NAMALWA (cell line): Measurements from ENCODE around the gene GRHL1.
"Not testable (repeated sequence)": the region's sequence is repeated elsewhere in the genome, so short reads cannot be mapped to it uniquely, and the experiment has no call there.

Source experiments
- DNase-seq: peaks from one replicate; pipeline ENCODE4 v3.0.0-alpha.2; 2015; ENCODE audit warnings: low spot score

Gene GRHL1

DNA sequence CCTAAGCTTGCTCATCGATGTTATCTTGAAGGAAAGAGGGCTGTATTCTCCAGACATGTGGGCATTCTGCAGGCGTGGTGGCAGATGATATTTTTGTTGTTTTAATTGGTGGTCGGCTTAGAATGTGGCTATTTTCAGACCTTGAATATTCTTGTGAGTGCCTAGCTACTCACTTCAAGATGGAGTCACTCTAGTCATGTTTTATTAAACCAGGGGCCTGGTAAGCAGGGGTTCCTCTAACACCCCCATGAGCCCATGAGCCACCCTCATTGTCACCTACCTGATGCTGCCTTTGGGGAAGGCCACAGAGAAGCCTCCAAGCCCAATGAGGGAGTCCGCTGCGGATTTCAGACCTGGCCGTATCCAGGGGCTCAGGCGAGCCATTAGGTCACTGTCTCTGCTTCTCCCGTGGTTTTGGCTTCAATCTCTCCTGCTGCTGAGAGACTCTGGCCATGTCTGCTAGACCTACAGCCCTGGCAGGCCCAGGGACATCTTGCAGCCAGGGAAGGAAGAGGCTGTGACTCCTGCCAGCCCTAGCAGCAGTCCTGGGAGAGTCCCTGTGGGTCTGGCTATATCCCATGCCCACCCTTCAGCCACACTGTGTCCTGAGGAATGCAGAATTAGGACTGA is 75.6 kb downstream of the GRHL1 start:
- no peak for DNase-seq

DNA sequence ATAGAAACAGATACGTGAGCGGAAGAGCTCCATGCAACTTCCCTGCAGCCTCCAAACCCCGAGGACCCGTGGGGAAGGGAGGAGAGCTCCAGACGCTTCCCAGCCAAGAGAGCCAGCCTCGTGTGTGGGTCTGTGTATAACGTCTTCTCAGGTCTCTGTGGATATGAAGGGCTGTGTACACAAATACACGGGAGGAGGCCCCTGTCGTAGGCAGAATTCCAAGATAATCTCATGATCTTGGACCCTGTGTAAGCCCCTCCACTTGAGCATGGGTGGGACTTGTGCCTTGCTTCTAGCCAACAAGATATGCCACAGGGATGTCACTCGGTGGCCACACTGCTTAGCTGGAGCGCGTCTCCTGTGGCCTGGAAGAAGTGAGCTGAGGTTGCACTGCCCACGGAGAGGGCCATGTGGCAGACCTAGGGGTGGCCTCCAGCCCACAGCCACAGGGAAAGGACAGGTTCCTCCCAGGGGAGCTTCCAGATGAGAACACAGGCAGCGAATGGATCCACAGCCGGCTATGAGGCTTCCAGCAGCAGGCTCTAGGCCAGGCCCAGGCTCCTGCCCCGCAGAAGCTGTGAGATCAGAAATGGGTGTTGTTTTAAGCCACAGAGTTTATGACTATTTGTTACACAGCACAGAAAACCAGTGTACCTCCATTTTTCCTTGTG is 76.3 kb downstream of the GRHL1 start:
- no peak for DNase-seq

DNA sequence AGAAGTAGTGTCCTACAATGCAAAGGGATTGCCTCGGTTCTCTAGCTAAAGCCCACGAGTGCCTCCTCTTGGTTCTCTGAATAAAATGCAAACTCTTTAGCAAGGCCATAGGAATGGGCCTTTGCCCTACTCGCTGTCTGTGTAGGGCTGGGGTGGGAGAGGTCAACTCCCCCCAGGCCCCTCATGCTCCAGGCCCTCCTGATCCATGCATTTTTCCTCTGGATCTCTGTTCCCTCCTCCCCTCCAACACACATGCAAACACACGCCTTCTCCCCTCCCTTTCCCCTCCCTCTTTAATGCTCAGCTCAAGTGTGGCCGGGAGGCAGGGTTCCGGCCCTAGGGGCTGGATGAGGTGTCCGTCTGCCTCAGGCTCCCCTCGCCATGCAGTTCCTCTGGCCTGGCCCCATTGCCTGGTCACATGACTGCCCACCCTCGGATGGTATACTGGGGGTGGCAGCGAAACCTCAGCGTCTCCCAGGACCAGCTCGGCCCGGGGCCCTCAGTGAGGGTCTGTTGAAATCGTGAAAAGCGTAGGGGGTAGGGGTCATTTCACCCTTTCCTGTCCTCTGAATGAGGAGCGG is 77.0 kb downstream of the GRHL1 start:
- DNase-seq: peak; percentile 31

DNA sequence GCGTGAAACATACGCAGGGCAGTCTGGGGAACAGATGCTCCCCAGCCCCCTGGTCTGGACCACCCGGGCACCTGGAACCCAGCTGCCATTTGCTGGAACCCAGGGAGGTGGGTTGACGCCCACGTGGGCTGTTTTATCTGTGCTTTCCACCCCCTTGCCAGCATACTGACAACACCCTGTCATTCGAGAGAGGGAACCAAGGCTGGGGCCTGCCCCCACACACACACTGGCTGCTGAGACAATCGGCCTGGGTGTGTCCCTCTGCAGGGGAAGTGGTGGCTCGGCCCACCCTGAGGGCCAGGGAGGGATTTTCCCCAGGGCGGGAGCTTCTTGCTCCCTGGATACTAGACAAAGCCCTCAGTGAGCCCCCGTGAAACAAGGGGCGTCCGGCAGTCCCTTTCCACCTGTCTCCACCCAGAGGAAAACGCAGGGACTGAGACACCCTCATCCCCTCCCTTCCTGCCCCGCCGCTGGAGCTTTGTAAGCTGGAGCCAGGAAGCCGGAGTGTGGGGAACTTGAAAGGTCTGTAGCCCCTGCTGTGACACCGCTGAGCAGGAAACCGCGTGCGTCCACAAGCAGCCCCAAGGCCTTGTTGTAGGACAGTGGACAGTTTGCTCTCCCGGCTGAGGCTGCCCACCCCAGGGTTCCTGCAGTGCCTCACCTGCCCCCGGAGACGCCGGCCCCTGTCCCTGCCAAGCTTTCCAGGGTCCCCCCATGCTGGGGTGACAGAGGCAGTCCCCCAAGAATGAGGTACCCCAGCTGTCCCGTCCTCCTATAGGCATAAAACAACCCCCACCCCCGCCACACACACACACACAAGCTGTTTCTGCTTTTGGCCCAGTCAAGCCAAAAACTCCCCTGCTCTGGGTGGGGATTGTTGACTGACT is 77.7 kb downstream of the GRHL1 start:
- DNase-seq: no peak

DNA sequence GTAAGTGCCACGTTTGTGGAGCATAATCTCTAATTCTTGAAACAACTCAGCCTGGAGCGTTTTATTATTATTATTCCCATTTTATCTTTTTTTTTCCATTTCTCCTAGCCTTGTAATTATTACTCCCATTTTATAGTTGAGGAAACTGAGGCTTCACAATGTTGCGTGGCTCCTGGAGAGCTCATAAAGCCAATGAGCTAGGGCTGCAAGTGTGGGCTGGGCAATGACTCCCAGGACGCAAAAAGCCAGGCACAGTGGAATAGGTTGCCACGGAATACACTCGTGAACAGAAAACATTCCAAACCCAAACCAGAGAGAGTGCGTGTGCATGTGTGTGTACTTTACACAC is 78.4 kb downstream of the GRHL1 start:
- DNase-seq: no peak

DNA sequence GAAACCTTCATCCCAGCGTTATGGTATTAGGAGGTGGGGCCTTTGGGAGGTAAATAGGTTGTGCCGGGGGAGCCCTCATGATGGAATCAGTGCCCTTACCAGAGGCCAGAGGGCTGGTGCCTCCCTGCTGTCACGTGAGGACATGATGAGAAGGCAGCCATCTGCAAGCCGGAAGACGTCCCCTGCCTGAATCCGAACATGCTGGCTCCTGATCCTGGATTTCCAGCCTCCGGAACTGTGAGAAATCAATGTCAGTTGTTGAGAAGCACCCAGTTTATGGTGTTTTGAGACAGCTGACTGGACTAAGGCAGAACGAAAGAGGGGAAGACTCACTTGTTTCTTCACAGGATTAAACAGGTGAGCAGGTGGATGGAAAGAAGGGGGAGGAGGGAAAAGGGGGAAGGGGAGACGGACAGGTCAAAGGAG is 78.8 kb downstream of the GRHL1 start:
- DNase-seq: no peak

DNA sequence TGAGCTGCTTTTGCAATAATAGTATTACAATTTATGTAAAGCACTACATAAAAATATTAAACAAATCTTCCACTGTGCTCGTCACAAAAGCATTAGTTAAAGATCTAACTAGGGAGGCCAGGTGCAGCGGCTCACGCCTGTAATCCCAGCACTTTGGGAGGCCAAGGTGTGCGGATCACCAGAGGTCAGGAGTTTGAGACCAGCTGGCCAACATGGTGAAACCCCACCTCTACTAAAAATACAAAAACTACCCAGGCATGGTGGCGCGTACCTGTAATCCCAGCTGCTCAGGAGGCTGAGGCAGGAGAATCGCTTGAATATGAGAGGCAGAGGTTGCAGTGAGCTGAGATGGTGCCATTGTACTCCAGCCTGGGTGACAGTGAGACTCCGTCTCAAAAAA is 79.3 kb downstream of the GRHL1 start:
- not testable (repeated sequence) for DNase-seq

DNA sequence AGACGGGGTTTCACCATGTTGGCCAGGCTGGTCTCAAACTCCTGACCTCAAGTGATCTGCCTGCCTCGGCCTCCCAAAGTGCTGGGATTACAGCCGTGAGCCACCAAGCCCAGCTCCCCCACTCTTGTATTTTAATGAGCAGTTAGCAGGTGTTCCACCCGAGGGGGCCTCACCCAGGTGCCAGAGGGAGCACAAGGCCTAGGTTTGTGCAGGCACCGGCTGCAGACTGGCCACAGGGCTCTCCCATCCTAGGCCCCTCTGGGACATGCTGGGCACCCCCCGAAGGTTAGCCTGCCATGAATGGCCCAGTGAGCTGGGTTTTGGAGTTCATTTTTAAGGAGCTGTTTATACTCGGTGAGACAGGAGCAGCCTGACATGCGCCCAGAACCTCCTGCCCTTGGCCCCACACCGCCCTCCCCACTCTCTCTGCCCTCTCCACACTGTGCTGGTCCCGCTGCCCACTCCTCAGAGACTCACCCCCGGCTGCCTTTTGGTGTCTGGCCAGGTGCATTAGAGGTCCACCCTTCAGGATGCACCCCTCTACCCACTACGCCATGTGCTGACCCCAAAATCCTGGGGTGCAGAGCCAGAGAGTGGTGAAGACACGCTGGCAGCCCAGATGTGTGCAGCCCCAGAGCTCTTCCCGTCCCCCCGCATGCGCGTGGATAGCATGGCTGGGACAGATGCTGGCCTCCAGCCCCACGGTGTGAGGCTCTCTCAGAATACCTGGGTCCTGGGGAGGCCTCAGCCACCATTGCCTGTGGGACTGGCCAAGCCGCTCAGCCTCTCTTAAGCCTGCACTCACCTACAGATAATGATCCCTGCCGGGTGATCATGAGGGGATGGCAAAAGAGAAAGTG is 80.6 kb downstream of the GRHL1 start:
- DNase-seq: no peak

DNA sequence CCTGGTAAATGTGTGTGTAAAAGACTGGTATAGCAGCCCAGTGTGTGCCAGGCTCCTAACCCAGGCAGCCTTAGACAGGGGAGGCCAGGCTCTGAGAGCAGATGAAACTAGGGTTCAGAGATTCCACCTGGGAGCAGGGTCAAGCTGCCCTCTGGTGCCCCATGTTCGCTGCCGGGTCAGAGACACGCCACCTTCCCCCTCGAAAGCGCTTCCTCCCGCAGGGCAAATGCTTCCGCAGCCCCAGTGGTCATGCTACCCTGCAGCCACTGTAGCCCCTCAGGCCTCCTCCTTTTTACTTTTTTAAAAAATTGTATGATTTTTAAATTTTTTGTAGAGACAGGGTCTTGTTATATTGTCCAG is 81.2 kb downstream of the GRHL1 start:
- no peak for DNase-seq

DNA sequence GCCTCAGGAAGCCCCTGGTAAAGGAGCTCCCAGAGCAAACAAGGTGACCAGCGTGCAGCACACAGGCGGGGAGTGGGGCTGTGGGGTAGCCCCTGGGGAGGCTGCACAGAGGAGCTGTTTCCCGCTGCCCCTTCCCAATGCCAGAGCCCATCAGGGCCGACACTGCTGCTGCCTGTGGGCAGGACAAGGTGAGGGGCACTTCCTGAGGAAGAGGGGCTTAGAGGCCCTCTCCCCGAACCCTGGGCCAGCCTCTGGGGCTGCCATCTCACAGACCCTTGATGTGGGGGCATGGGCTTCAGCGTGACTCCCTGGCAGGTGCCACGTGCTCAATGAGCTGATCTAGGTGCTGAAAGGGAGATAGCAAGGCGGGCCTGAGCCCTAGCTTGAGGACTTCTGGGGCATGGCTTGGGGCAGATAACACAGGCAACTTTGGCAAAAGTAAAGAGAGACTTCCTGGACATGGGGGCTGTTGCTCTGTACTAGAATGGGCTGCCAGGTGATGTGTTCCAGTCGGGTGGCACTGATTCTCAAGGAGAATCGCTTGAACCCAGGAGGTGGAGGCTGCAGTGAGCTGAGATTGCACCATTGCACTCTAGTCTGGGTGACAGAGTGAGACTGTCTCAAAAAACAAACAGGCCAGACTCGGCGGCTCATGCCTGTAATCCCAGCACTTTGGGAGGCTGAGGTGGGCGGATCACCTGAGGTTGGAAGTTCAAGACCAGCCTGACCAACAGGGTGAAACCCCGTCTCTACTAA is 81.9 kb downstream of the GRHL1 start:
- DNase-seq: no peak

DNA sequence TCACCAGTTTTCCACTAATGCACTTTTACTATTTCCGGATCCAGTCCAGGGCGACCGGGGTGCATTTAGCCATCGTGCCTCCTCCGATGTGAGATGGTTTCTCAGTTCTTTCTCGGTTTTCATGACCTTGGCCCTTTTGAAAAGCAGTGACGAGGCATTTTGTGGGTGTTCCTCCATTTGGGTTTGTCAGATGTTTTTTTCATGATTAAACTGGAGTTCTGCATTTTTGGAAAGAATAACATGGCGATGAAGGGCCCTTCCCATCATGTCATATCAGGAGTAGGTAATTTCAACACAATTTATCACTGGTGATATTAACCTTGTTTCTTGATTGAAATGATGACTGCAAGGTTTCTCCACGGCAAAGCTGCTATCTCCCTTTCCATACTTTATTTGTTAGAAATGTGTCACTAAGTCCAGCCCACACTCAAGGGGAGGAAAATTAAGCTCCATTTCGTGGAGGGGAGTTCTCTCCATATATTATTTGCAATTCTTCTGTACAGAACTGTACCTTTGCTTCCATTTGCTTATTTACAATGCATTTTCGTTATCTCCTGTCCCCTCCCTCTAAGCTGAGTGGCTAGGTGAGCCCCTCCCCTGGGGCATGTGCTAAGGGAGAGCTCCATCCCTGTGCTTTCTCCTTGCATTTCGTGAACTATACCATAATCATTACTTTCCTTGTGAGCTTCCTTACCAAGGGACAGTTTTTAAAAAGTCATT is 83.0 kb downstream of the GRHL1 start:
- DNase-seq: no peak

DNA sequence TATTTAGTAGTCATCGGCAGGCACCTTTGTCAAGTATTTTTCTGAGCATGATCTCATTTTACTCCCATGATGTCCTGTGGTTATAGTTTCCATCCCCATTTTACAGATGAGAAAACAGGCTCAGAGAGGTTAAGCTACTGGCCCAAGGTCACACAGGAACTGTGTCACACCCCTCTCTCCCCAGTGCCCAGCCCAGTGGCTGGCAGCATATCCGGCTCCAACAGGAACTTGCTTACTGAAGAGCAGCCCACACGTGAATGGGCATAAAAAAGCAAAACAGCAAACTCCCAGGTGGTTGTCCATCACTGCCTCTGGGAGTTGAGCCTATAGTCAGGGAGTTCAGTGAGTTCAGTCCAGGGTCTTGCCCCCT is 83.5 kb downstream of the GRHL1 start:
- no peak for DNase-seq

DNA sequence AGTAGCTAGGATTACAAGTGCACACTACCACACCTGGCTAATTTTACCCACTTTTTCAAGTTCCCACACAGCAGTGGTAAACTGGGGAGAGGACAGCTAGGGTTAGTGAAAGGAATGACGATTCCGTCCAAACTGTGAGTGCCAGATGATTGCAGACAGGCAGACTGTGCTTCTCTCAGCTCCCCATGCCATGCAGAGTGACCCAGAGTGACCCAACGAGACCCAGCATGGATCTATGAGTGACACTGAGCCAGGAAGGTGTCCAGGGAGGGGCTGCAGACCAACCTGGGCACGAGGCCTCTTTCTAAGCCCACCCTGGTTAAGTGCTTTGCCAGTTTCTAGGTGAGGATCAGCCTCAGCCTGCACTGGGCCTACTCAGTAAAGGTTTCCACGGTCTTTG is 84.1 kb downstream of the GRHL1 start:
- DNase-seq: no peak

DNA sequence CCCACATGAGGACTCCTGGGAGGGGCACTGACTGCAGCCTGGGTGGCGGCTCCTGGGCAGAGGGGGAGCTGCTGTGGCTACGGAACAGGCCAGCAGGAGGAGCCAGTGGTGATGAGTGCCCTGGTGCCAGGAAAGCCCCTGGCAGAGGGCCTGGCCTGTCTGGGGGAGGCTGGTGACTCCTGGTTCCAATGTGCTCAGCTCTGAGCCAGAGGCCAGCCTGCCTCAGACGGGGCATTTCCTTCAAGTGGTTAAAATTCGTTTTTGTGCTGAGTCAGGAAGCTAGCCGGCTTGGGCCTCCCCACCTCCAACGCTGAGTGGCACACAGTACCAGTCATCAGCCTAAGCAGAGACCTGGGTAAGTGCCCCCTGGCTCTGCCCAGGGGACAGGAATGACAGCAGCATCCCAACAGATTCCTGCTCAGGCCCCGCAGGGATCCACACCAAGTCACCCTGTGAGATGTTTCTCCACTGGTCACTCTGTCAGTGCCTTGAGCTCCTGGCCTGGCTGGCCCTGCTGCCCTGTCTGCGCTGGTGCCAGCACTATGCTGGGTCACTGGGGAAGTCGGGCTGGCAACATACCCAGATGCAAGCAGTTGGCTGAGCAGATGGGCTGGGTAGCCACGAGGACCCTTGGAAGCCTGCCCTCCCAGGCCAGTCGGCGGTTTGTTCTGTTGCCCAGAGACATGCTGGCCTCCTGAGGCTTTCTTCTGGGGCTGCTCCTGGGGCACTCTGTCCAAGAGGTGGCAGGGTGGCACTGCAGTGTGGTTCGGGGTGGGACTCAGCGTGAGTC is 84.8 kb downstream of the GRHL1 start:
- DNase-seq: peak; percentile 21

DNA sequence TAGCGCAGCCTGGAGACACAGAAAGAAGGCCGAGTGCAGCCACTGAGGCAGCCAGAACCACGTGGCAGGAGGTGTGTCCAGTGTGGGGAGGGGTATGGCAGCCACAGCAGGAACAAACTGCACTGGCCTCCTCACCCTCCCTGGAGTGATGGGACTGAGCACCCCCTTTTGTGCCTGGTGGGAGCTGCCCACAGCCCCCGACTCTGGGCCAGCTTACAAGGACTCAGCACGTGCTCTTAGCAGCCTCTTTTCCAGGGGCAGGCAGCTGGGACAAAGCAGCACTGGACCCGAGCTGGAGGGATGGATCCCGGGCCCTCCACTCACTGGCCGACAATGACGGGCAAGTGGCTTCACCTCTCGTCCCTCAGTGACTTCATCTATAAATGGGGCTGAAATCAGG is 86.6 kb downstream of the GRHL1 start:
- DNase-seq: no peak

DNA sequence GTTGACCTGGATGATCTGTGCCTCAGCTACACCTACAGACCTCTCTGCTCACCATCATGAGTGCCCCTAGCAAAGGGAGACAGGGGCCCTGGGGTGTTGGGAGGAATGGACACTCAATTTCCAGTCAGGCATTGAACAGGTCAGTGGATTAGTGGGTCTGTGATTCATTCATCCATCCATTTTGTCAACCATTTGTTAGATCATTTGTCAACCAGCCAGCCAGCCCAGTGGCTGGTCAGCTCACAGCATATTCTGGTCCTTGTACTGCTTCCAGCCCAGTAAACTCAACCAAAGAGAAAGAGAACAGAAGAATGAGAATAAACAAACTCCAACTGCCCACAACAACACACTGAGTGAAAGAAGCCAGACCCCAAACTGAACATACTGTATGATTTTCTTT is 87.2 kb downstream of the GRHL1 start:
- DNase-seq: no peak

DNA sequence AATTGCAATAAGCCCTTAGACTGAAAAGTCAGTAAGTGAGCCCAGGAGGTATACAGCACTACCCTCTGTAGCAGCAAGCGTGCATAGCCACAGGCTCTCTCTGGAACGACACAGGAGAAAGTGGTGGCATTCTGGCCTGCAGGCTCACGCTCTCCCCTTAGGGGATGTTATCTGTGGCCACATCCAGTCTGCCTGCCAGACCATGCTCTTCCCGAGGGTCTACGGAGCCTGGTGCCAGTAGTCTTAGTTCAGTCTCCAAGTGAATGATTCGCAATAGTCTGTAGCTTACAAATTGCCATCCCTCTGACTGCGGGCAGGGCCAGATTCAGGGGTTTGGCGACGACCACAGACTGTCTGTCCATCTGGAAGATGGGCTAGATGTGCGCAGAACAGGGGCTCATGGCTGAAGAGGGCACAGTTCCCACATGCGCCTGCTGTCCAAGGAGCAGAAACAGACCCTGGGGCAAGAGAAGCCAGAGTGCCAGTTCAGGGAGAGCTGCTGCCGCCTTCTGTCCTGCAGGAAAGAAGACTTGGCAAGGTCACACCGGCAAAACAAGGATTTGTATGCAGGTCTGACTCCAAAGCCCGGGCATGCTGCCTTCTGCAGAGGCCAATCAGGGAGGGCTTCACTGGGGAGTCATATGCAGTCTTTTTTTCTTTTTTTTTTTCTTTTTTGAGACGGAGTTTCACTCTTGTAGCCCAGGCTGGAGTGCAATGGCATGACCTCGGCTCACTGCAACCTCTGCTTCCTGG is 88.3 kb downstream of the GRHL1 start:
- no peak for DNase-seq

DNA sequence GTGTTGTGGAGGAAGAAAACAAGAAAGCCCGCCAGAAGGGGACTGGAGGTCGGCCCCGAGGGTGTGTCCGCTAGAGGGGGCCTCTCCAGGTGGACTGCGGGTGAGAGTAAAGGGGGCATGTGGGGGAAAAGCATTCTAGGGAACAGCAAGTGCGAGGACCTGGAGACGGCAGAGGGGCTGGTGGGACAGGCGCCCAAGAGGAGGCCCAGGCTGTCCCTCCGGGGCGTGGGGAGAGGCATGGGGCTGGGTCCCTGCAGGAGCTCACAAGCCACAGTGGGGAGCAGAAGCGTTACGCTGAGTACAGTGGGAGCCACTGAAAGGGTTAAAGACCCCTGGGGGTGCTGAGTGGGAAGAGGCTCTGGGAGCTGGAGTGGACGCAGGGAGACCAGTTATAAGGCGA is 90.2 kb downstream of the GRHL1 start:
- no peak for DNase-seq
